Glomerular visceral epithelial cell (primary cell): ENCODE data around the gene PRDX1.
"Not testable (repeated sequence)": the region's sequence is repeated elsewhere in the genome, so short reads cannot be mapped to it uniquely, and the experiment has no call there.

ENCODE experiments used
- DNase-seq: peaks from one replicate; pipeline ENCODE4 v3.0.0-alpha.2; 2016; ENCODE audit errors: extremely low spot score

PRDX1 gene

DNA sequence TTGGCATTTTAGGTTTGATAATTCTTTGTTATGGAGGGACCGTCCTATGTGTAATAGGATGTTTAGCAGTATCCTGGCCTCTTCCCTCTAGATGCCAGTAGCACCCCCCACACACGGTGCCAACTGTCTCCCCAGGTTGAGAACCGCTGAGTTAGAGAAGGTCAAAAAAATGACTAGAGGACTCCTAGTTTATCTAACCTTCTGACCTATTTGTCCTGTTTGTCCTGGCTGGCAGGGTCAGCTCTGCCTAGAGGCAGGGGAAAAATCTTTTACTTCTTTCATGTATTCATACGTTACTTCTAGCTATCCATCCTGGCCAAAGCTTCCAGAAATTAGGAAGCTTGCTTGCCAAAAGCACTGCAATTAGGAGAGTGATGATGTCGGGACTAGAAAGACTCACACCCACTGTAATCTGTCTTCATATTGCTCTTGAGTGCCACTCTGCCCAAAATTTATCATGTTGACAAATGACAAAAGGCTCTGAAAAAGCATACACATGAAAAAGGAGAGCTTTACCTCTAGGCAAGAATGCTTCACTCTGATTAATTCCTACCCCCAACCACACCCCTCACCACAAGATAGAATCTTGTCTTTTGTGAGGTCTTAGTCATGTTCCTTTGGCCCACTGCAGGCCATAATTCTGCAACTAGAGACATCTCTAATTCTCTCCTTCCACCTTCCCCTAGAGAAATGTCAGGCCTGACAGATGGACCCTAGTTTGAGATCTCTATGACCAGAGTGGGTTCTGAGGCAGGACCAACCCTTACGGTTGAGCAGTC is 14.5 kb upstream of the PRDX1 start:
- DNase-seq: no peak

DNA sequence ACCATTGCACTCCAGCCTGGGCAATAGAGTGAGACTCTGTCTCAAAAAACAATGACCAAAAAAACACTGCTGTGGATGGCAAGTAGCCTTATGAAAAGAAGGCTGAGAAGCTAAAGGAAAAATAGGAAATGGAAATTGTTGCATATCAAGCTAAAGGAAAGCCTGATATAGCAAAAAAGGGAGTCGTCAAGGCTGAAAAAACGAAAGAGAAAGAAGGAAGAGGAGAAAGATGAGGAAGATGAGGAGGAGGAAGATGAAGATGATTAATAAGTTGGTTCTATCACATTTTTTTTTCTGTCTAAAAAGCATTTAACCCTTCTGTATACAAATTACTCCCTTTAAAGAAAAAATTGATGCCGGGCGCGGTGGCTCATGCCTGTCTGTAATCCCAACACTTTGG is 10.2 kb upstream of the PRDX1 start:
- DNase-seq: no peak

DNA sequence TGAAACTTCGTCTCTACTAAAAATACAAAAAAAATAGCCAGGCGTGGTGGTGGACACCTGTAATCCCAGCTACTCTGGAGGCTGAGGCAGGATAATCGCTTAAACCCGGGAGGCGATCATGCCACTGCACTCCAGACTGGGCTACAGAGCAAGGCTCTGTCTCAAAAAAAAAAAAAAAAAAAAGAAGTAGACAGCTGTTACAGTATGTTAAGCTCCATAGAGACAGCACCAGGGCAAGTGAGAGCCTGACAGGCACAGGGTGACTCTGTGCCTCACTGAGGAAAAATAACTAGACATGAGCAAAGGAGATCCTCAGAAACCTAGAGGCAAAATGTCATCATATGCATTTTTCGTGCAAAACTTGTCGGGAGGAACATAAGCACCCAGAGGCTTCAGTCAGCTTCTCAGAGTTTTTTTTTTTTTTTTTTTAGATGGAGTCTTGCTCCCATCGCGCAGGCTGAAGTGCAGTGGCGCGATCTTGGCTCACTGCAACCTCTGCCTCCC is 9.0 kb upstream of the PRDX1 start:
- DNase-seq: no peak

DNA sequence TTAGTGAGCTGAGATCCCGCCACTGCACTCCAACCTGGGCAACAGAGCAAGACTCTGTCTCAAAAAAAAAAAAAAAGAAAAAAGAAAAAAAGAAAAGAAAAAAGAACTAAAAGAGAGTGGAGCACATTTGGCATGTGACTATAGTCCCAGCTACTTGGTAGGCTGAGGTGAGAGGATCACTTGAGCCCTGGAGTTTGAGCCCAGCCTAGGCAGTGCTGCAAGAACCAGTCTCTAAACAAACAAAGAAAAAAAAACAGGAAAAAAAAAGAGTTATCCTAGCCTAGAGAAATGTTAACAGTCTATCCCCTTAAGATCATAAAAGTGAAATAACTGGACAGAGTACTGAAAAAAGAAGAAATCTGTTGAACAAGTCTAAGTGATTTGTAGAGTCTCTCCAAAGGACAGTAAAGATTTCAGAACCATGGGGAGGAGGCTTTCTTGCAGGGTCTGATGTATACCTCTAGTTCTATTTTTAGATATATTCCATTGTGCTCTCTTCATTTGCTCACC is 4.5 kb upstream of the PRDX1 start:
- no peak for DNase-seq

DNA sequence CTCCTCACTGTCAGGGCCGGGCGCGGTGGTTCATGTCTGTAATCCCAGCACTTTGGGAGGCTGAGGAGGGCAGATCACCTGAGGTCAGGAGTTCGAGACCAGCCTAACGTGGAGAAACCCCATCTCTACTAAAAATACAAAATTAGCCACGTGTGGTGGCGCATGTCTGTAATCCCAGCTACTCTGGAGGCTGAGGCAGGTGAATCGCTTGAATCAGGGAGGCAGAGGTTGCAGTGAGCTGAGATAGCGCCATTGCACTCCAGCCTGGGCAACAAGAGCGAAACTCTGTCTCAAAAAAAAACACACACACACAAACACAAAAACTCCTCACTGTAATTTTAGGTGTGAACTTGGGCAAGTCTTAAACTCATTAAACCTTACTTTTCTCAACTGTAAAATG is 2.3 kb upstream of the PRDX1 start:
- not testable (repeated sequence) for DNase-seq

DNA sequence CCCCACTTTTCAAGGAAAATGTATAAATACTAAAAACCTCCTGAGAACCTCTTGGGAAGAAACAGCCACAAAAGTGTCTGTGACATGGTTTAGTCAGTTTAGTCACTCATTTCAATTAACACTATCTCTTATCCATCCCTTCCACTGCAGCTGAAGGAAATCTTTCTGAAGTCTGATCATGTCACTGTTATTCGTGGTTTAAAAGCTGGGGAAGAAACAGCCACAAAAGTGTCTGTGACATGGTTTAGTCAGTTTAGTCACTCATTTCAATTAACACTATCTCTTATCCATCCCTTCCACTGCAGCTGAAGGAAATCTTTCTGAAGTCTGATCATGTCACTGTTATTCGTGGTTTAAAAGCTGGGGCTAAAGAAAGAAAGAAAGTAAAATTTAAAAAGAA is 1.8 kb upstream of the PRDX1 start:
- DNase-seq: not testable (repeated sequence)

DNA sequence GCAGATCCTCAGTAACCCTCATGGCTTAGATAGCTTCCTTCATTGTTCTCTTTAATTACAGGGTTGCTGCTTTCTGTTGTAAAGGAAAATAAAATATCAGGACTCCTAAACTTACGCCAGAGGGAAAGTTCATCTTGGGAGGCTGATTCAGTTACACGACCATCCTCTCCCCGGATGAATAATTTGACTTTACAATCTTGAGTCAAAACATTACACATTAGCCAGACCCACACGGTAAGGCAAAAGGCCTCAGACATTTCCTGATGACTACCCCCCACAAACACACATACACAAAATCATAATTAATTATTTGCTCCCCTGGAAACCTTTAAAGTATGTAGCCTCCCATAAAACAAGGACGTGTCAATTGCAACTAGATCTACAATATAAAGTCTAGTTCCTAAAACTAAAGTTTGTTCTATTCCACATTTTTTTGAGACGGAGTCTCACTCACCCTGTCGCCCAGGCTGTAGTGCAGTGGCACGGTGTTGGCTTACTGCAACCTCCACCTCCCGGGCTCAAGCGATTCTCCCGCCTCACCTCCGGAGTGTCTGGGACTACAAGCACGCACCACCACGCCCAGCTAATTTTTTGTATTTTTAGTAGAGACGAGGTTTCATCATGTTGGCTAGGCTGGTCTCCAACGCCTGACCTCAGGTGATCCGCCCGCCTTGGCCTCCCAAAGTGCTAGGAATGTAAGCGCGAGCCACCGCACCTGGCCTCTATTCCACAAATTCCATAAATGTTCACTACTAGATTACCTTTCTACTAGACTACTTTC is 830 bp upstream of the PRDX1 start:
- DNase-seq: peak; percentile 76

DNA sequence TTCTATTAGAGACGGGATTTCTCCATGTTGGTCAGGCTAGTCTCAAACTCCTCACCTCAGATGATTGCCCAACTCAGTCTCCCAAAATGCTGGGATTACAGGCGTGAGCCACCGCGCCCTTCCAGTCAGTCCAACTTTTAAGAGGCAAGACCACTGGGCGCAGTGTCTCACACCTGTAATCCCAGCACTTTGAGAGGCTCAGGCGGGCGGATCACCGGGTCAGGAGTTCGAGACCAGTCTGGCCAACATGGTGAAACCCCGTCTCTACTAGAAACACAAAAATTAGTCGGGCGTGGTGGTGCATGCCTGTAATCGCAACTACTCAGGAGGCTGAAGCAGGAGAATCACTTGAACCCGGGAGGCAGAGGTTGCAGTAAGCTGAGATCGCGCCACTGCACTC is 1.9 kb downstream of the PRDX1 start:
- DNase-seq: not testable (repeated sequence)

DNA sequence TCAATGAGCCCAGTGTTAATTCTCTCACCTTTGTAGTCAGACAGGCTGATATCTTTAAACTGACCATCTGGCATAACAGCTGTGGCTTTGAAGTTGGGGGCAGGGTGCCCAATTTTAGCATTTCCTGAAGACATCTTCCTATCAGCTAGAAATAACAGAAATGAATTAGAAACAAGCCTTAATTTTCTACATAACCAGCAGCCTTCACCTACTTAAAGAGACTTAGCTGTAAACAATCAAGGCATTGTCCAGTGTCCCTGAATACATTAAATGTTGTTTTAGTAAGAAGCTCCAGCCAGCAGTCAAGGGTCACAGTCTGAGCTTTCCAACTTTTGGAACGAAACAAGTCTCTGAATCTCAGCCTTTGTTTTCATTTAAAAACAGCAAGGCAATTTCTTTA is 2.8 kb downstream of the PRDX1 start:
- DNase-seq: no peak

DNA sequence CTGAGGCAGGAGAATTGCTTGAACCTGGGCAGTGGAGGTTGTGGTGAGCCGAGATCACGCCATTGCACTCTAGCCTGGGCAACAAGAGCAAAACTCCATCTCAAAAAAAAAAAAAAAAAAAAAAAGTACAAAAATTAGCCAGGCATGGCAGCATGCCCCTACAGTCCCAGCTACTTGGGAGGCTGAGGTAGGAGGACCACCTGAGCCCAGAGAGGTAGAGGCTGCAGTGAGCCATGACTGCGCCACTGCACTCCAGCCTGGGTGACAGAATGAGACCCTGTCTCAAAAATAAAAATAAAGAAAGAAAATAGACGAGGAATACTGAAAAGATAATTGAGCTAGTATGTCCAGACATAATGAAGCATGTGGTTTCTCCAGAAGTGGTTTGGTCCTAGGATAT is 3.3 kb downstream of the PRDX1 start:
- not testable (repeated sequence) for DNase-seq

DNA sequence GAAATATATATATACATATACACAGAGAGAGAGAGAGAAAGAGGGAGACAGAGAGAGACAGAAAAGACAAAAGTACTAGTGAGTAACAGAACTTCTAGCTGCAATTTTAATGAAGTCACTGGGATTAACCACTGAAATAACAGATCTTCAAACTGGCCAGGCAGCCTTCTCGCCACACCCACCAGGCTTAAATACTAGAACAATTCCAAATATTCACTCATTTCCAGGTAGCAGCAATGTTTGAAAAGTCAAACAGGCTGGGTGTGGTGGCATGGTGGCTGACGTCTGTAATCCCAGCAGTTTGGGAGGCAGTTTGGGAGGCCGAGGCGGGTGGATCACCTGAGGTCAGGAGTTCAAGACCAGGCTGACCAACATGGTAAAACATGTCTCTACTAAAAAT is 5.2 kb downstream of the PRDX1 start:
- DNase-seq: no peak

DNA sequence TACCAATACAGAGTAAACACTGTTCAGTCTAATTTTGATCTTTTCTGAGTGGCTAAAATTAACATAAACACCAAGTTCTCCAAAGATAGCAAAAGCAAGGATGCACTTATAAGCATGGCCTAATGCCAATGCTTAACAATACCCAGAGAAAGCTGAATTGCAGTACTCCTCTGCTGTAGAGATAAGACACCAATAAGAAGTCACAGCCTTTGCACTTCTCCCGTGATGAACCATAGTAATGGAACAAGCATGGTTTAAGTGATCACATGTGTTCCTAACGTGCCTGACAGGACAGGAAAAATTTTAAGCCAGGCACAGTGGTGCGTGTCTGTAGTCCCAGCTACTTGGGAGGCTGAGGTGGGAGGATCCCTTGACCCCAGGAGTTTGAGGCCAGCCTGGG is 5.6 kb downstream of the PRDX1 start:
- no peak for DNase-seq

DNA sequence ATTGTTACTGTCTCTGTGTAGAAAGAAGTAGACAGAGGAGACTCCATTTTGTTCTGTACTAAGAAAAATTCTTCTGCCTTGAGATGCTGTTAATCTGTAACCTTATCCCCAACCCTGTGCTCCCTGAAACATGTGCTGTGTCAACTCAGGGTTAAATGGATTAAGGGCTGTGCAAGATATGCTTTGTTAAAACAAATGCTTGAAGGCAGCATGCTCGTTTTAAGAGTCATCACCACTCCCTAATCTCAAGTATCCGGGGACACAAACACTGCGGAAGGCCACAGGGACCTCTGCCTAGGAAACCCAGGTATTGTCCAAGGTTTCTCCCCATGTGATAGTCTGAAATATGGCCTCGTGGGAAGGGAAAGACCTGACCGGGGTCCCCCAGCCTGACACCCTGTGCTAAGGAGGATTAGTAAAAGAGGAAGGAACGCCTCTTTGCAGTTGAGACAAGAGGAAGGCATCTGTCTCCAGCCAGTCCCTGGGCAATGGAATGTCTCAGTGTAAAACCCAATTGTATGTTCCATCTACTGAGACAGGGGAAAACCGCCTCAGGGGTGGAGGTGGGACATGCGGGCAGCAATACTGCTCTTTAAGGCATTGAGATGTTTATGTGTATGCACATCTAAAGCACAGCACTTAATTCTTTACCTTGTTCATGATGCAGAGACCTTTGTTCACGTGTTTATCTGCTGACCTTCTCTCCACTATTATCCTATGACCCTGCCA is 8.0 kb downstream of the PRDX1 start:
- DNase-seq: not testable (repeated sequence)

DNA sequence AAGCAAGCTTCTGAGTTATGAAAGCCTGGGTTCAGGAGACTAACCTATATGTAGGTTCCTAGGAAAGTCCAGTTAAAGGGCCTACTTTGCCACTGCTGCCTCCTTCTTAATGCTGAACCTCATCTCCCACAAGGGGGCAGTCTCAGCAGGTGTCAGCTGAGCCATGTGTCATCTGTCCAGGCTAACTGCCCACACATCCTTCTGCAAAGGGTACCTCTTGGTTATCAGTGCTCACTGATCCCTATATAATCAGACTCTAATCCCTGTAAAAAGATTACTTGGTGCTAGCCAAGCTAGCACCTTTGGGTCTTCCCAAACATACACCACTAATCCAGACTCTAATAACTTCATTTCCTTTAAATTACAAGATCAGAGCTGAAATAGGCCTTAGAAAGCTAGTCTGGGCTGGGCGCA is 9.0 kb downstream of the PRDX1 start:
- peak; percentile 79 for DNase-seq

DNA sequence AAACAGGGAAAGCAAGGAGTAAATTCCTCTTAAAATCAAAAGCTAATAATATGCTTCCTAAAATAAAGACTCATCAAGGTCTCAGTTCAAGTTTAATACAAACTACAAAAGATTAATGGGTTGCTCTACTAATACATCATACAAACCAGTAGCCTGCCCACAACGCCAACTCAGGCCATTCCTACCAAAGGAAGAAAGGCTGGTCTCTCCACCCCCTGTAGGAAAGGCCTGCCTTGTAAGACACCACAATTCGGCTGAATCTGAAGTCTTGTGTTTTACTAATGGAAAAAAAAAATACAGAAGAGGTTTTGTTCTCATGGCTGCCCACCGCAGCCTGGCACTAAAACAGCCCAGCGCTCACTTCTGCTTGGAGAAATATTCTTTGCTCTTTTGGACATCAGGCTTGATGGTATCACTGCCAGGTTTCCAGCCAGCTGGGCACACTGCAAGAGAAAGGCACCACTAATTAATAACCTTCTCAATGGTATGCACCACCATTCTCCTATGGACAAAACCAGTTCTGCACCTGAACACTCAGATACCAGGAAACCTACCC is 10.6 kb downstream of the PRDX1 start:
- DNase-seq: no peak

DNA sequence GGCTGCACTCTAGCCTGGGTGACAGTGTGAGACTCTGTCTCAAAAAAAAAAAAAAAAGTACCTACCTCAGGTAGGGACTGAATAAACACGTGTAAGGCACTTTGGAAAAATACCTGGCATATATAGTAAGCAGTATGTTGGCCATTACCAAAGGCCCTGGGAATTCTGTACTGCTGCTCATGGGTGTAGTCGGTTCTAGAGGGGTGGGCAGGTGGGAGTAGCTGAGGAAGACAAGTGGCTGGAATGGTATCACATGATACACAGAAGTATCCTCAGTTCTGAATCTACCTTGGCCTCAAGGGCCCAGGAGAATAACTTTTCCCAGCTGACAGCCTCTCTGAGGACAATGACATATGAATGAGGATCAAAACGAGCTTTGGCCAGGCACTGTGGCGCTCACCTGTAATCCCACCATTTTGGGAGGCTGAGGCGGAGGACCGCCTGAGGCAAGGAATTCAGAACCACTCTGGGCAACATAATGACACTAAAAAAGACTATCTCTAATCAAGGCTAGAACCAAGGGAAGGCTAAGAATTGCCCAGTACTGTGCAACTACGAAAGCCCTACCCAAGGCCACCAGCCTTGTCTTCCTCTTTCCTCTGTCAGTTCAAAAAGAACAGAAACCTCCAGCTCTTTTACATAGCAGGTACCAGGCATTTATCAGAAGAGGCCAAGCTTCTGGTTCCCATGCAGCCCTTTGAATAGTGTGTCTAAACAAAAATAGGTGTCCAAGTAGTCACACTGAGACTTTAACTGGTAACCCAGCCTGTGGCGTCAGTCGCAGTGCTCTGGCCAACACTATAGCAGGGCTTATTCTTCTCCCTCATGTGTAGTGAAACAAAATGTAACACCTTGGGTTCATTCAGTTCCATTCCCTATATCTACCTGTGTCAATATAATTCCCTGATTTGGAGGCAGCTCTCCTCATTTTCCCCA is 11.4 kb downstream of the PRDX1 start:
- DNase-seq: no peak

DNA sequence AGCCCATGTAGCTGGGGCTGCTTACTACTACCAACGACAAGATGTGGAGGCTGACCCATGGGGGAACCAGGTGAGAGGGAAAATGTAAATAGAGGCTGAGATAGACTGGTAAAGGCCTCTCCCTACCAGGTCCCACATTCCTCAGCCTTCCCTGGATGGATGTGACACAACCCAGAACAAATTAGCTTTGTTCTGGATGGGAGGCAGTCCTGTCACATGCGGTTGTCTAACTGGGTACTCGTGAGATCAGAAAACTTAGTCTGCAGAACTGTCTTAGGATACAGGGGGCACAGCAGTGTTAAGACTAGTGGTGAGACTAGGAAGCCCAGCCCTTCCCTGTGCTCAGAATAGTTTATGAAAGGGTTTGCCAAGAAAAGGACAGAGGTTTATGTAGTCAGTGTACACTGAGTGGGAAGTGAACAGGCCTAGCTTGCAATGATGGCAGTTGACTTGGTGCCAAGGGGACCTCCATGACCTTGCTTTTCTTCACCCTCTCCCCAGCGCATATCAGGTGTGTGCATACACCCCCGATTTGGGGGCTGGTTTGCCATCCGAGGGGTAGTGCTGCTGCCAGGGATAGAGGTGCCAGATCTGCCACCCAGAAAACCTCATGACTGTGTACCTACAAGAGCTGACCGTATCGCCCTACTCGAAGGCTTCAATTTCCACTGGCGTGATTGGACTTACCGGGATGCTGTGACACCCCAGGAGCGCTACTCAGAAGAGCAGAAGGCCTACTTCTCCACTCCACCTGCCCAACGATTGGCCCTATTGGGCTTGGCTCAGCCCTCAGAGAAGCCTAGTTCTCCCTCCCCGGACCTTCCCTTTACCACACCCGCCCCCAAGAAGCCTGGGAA is 13.2 kb downstream of the PRDX1 start:
- peak; percentile 16 for DNase-seq

DNA sequence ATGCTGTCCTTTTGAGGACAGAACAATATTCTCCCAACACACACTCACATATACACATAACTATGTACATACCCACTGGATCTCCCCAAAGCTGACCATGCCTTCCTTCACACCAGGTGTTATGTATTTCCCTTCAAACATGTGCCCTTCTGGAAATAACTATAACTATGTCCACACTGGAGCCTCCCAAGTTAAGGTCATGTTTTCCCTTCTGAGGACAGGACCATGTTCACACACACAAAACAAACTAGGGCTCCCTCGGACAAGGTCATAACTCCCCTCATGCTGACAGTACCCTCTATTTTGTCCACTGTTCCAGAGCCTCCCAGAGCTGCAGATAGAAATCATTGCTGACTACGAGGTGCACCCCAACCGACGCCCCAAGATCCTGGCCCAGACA is 13.8 kb downstream of the PRDX1 start:
- no peak for DNase-seq

DNA sequence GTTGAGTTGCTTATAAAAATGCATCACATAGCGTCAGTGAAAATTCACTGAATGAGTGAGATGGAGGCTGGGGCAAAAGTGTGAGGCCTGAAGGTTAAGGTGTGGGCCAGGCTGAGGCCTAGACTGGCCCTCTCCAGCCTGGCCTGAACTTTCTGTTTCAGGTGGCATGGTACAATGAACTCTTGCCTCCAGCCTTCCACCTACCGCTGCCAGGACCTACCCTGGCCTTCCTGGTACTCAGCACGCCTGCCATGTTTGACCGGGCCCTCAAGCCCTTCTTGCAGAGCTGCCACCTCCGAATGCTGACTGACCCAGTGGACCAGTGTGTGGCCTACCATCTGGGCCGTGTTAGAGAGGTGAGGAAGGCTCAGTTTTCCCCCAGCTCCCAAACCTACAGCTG is 14.5 kb downstream of the PRDX1 start:
- DNase-seq: no peak
